GM23338 (cell line): ENCODE results near the gene NOA1. TPM values are rescaled to one million over a fixed set of nuclear protein-coding genes. Genes with fewer than 3 reads are reported as not detected.

Source experiments
- ATAC-seq: fragments of 200-7000 bp; cut with Tn5 transposase; 3 replicates; pipeline ENCODE4 v1.9.1; 2020
- DNase-seq: peaks from one replicate; pipeline ENCODE4 v3.0.0-alpha.2; 2015; ENCODE audit warnings: low spot score
- H2AFZ ChIP-seq: fragments of 200-600 bp; sonication (generic); 2 replicates; pipeline ENCODE4 v1.8.0; 2016; ENCODE audit warnings: antibody characterized with exemption, mild to moderate bottlenecking, moderate library complexity
- H3F3A ChIP-seq: fragments of 200-600 bp; sonication (generic); replicated peaks from 2 replicates; pipeline ENCODE4 v1.8.0; 2017; ENCODE audit warnings: antibody characterized with exemption, mixed run types, low read depth
- H3K27ac ChIP-seq: fragments of 200-600 bp; sonication (generic); 2 replicates; pipeline ENCODE4 v1.6.1; 2016; ENCODE audit warnings: low read depth
- H3K27me3 ChIP-seq: fragments of 200-600 bp; sonication (generic); 2 replicates; pipeline ENCODE4 v1.8.0; 2016; ENCODE audit warnings: mild to moderate bottlenecking, mixed run types, moderate library complexity; ENCODE audit not compliant: insufficient read depth
- H3K36me3 ChIP-seq: fragments of 200-600 bp; sonication (generic); 2 replicates; pipeline ENCODE4 v1.8.0; 2016; ENCODE audit warnings: mild to moderate bottlenecking; ENCODE audit not compliant: insufficient read depth
- H3K4me1 ChIP-seq: fragments of 200-600 bp; sonication (generic); 2 replicates; pipeline ENCODE4 v1.8.0; 2016; ENCODE audit warnings: mild to moderate bottlenecking, moderate library complexity; ENCODE audit not compliant: insufficient read depth
- H3K4me2 ChIP-seq: fragments of 200-600 bp; sonication (generic); 2 replicates; pipeline ENCODE4 v1.7.1; 2017; ENCODE audit warnings: mixed run types
- H3K4me3 ChIP-seq: fragments of 200-600 bp; sonication (generic); 2 replicates; pipeline ENCODE4 v1.6.1; 2016; ENCODE audit warnings: mixed run types
- H3K79me2 ChIP-seq: fragments of 200-600 bp; sonication (generic); replicated peaks from 2 replicates; pipeline ENCODE4 v1.8.0; 2017; ENCODE audit warnings: mild to moderate bottlenecking; ENCODE audit not compliant: insufficient read depth
- H3K9me2 ChIP-seq: fragments of 200-600 bp; sonication (generic); 2 replicates; pipeline ENCODE4 v1.8.0; 2017; ENCODE audit not compliant: insufficient read depth
- H4K20me1 ChIP-seq: fragments of 200-600 bp; sonication (generic); replicated peaks from 2 replicates; pipeline ENCODE4 v1.8.0; 2017; ENCODE audit warnings: mild to moderate bottlenecking; ENCODE audit not compliant: insufficient read depth
- H3K27ac Mint-ChIP-seq: 2 replicates; pipeline ENCODE4 v1.8.0; 2020; ENCODE audit warnings: inconsistent platforms, mild to moderate bottlenecking, moderate library complexity, mixed read lengths
- H3K27me3 Mint-ChIP-seq: 3 replicates; pipeline ENCODE4 v1.8.0; 2022; ENCODE audit warnings: low read depth, mild to moderate bottlenecking, moderate library complexity, mixed read lengths, inconsistent platforms; ENCODE audit not compliant: insufficient read depth, poor library complexity
- H3K36me3 Mint-ChIP-seq: 3 replicates; pipeline ENCODE4 v1.8.0; 2021; ENCODE audit warnings: low read depth, mild to moderate bottlenecking, inconsistent platforms, moderate library complexity, mixed read lengths
- H3K4me1 Mint-ChIP-seq: 3 replicates; pipeline ENCODE4 v1.8.0; 2020; ENCODE audit warnings: mild to moderate bottlenecking, inconsistent platforms, mixed read lengths
- H3K4me3 Mint-ChIP-seq: 3 replicates; pipeline ENCODE4 v1.8.0; 2021; ENCODE audit warnings: moderate library complexity, mild to moderate bottlenecking, inconsistent platforms, mixed read lengths
- H3K9me3 Mint-ChIP-seq: 3 replicates; pipeline ENCODE4 v1.8.0; 2020; ENCODE audit warnings: moderate library complexity, mild to moderate bottlenecking, inconsistent platforms, mixed read lengths
- CREB1 ChIP-seq: fragments of 250-450 bp; sonication (Bioruptor Pico); IDR thresholded peaks from 2 replicates; pipeline ENCODE4 v1.5.0; 2020; ENCODE audit warnings: low read depth, mild to moderate bottlenecking, moderate library complexity
- ETS1 ChIP-seq: IDR thresholded peaks from 2 replicates; pipeline ENCODE4 v1.6.1; 2016; ENCODE audit warnings: antibody characterized with exemption
- EZH2 ChIP-seq: fragments of 200-600 bp; sonication (generic); IDR thresholded peaks from one replicate; pipeline ENCODE4 v1.8.0; 2017; ENCODE audit warnings: antibody characterized with exemption, mild to moderate bottlenecking, low read depth; ENCODE audit not compliant: unreplicated experiment
- EZH2phosphoT487 ChIP-seq: fragments of 200-600 bp; sonication (generic); IDR thresholded peaks from one replicate; pipeline ENCODE4 v1.8.1; 2018; ENCODE audit warnings: antibody characterized with exemption; ENCODE audit not compliant: unreplicated experiment
- JUNB ChIP-seq: IDR thresholded peaks from one replicate; pipeline ENCODE4 v1.6.1; 2016; ENCODE audit warnings: antibody characterized with exemption; ENCODE audit not compliant: unreplicated experiment
- NANOG ChIP-seq: IDR thresholded peaks from 2 replicates; pipeline ENCODE4 v1.6.1; 2016; ENCODE audit warnings: antibody characterized with exemption, borderline replicate concordance
- POLR2AphosphoS5 ChIP-seq: IDR thresholded peaks from 2 replicates; pipeline ENCODE4 v1.6.1; 2016; ENCODE audit warnings: antibody characterized with exemption, low read depth
- REST ChIP-seq: IDR thresholded peaks from one replicate; pipeline ENCODE4 v1.6.1; 2018; ENCODE audit warnings: antibody characterized with exemption; ENCODE audit not compliant: unreplicated experiment
- STAT1 ChIP-seq: IDR thresholded peaks from one replicate; pipeline ENCODE4 v1.6.1; 2016; ENCODE audit warnings: antibody characterized with exemption; ENCODE audit not compliant: unreplicated experiment
- ZNF114 ChIP-seq: fragments of 250-450 bp; sonication (Bioruptor Pico); IDR thresholded peaks from 2 replicates; pipeline ENCODE4 v1.5.0; 2020; ENCODE audit warnings: mild to moderate bottlenecking, moderate library complexity
- ZNF331 ChIP-seq: fragments of 250-450 bp; sonication (Bioruptor Pico); IDR thresholded peaks from 2 replicates; pipeline ENCODE4 v1.5.0; 2020; ENCODE audit warnings: low read depth, mild to moderate bottlenecking, moderate library complexity
- polyA plus RNA-seq: library from polyadenylated mRNA; unstranded; fragments of >200 nt; fragmentation: Nextera tagmentation; extraction: Ambion mirVana; gene quantifications from 2 replicates; pipeline ENCODE4 v1.2.1, GENCODE V29; 2016
- total RNA-seq: library from RNA; depleted of rRNA; stranded (reverse); fragments of >200 nt; shearing (Covaris generic); gene quantifications from 2 replicates; pipeline ENCODE4 v1.2.3, GENCODE V29; 2014
- TF ChIP-seq, protein P1 (sequence below): fragments of 250-450 bp; sonication (Bioruptor Pico); IDR thresholded peaks from 2 replicates; pipeline ENCODE4 v1.5.0; 2020; ENCODE audit warnings: mild to moderate bottlenecking, moderate library complexity
- TF ChIP-seq, protein P2 (sequence below), 2 experiments: fragments of 200-600 bp in 1 of 2; sonication (generic) in 1 of 2; conservative IDR thresholded peaks; 2 replicates each; pipeline versions ENCODE4 v1.5.1 to v1.6.1; 2016 to 2017; ENCODE audit warnings: antibody characterized with exemption in 2 of 2, low read depth in 2 of 2, mild to moderate bottlenecking in 2 of 2, moderate library complexity in 1 of 2

The NOA1 gene
- total and polyA plus RNA-seq, 2 experiments from 2014 or later, result 15.1 to 50.2 TPM

DNA sequence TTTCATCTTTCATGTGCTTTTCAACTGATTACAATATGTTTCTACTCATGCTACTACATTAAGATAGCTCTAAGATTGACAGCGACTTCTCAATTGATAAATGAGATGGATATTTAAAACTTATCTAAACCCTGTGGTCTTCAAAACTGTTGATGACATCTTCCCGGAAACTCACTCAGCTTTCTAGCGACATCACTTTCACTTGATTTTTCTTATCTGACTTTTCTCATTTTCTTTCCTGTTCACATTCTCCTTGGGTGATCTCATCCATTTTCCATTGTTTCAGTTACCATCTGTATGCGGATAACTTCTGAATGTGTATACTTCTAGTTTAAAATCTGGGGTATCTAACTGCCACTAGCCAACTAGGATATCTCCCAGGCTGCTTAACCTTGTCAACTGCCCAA, 4.4 kb upstream of the NOA1 start:
- no peak overlapping the region for H3K4me3 ChIP-seq
- no peaks in the 10 kb centered on the region for H3K27me3 ChIP-seq
- no peaks in the 10 kb centered on the region for H3K9me2 ChIP-seq
- peaks cover 53% of the 10 kb centered on the region for H4K20me1 ChIP-seq
- H3F3A ChIP-seq, result no peaks in the 10 kb centered on the region
- peaks cover 16% of the 10 kb centered on the region for H3K36me3 ChIP-seq
- H3K36me3 Mint-ChIP-seq, result peaks cover 19% of the 10 kb centered on the region
- no peak overlapping the region for H3K4me2 ChIP-seq
- H3K27ac Mint-ChIP-seq, result no peak overlapping the region
- H3K4me1 ChIP-seq, result 0 out of 2 replicates have a peak, but pooled peaks cover 3% of the 10 kb centered on the region
- no peak overlapping the region for H3K27ac ChIP-seq
- TF ChIP-seq ZNF114 (CRISPR knock-in tag), result no peak
- TF ChIP-seq, protein P1, sequence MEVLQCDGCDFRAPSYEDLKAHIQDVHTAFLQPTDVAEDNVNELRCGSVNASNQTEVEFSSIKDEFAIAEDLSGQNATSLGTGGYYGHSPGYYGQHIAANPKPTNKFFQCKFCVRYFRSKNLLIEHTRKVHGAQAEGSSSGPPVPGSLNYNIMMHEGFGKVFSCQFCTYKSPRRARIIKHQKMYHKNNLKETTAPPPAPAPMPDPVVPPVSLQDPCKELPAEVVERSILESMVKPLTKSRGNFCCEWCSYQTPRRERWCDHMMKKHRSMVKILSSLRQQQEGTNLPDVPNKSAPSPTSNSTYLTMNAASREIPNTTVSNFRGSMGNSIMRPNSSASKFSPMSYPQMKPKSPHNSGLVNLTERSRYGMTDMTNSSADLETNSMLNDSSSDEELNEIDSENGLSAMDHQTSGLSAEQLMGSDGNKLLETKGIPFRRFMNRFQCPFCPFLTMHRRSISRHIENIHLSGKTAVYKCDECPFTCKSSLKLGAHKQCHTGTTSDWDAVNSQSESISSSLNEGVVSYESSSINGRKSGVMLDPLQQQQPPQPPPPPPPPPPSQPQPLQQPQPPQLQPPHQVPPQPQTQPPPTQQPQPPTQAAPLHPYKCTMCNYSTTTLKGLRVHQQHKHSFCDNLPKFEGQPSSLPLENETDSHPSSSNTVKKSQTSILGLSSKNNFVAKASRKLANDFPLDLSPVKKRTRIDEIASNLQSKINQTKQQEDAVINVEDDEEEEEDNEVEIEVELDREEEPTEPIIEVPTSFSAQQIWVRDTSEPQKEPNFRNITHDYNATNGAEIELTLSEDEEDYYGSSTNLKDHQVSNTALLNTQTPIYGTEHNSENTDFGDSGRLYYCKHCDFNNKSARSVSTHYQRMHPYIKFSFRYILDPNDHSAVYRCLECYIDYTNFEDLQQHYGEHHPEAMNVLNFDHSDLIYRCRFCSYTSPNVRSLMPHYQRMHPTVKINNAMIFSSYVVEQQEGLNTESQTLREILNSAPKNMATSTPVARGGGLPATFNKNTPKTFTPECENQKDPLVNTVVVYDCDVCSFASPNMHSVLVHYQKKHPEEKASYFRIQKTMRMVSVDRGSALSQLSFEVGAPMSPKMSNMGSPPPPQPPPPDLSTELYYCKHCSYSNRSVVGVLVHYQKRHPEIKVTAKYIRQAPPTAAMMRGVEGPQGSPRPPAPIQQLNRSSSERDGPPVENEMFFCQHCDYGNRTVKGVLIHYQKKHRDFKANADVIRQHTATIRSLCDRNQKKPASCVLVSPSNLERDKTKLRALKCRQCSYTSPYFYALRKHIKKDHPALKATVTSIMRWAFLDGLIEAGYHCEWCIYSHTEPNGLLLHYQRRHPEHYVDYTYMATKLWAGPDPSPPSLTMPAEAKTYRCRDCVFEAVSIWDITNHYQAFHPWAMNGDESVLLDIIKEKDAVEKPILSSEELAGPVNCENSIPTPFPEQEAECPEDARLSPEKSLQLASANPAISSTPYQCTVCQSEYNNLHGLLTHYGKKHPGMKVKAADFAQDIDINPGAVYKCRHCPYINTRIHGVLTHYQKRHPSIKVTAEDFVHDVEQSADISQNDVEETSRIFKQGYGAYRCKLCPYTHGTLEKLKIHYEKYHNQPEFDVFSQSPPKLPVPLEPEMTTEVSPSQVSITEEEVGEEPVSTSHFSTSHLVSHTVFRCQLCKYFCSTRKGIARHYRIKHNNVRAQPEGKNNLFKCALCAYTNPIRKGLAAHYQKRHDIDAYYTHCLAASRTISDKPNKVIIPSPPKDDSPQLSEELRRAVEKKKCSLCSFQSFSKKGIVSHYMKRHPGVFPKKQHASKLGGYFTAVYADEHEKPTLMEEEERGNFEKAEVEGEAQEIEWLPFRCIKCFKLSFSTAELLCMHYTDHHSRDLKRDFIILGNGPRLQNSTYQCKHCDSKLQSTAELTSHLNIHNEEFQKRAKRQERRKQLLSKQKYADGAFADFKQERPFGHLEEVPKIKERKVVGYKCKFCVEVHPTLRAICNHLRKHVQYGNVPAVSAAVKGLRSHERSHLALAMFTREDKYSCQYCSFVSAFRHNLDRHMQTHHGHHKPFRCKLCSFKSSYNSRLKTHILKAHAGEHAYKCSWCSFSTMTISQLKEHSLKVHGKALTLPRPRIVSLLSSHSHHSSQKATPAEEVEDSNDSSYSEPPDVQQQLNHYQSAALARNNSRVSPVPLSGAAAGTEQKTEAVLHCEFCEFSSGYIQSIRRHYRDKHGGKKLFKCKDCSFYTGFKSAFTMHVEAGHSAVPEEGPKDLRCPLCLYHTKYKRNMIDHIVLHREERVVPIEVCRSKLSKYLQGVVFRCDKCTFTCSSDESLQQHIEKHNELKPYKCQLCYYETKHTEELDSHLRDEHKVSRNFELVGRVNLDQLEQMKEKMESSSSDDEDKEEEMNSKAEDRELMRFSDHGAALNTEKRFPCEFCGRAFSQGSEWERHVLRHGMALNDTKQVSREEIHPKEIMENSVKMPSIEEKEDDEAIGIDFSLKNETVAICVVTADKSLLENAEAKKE (CRISPR knock-in tag), result no peak
- TF ChIP-seq NANOG, result no peak
- no peak for TF ChIP-seq REST
- TF ChIP-seq CREB1 (CRISPR knock-in tag), result no peak
- no peak for TF ChIP-seq ETS1
- TF ChIP-seq STAT1, result no peak
- TF ChIP-seq, protein P2, sequence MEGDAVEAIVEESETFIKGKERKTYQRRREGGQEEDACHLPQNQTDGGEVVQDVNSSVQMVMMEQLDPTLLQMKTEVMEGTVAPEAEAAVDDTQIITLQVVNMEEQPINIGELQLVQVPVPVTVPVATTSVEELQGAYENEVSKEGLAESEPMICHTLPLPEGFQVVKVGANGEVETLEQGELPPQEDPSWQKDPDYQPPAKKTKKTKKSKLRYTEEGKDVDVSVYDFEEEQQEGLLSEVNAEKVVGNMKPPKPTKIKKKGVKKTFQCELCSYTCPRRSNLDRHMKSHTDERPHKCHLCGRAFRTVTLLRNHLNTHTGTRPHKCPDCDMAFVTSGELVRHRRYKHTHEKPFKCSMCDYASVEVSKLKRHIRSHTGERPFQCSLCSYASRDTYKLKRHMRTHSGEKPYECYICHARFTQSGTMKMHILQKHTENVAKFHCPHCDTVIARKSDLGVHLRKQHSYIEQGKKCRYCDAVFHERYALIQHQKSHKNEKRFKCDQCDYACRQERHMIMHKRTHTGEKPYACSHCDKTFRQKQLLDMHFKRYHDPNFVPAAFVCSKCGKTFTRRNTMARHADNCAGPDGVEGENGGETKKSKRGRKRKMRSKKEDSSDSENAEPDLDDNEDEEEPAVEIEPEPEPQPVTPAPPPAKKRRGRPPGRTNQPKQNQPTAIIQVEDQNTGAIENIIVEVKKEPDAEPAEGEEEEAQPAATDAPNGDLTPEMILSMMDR (conservative IDR thresholded peaks at IDR 0.05; ENCODE audit: low read depth in 2 of 2), result no peak
- no peak for TF ChIP-seq EZH2
- no peak for TF ChIP-seq POLR2AphosphoS5
- no peak for TF ChIP-seq ZNF331
- TF ChIP-seq JUNB, result no peak
- TF ChIP-seq EZH2phosphoT487, result no peak
- H3K4me1 Mint-ChIP-seq, result no peaks in the 10 kb centered on the region; the same call in 1 of the 3 replicates
- peaks cover 84% of the 10 kb centered on the region for H3K79me2 ChIP-seq
- no peak overlapping the region for H3K4me3 Mint-ChIP-seq
- H3K9me3 Mint-ChIP-seq, result no peaks in the 10 kb centered on the region
- peaks cover 12% of the 10 kb centered on the region for H3K27me3 Mint-ChIP-seq
- no peak for DNase-seq
- no peak overlapping the region for H2AFZ ChIP-seq
- ATAC-seq, result no peak
